Cardiac muscle cell (in vitro differentiated cells and primary cell): Measurements from ENCODE around the gene INO80. TPM values are rescaled to one million over a fixed set of nuclear protein-coding genes. Genes with fewer than 3 reads are reported as not detected.

ENCODE experiments used
- DNase-seq, 2 donors: peaks; one replicate each; pipeline versions ENCODE4 v3.0.0 to v3.0.0-alpha.2; 2010 to 2017; ENCODE audit warnings: low read depth in 1 of 2, low spot score in 1 of 2
- H3K27ac ChIP-seq: fragments of 200-600 bp; sonication (generic); 2 replicates; pipeline ENCODE4 v1.5.1; 2016
- H3K27me3 ChIP-seq: fragments of 200-600 bp; sonication (generic); 2 replicates; pipeline ENCODE4 v1.6.0; 2016; ENCODE audit warnings: control low read depth
- H3K36me3 ChIP-seq: fragments of 200-600 bp; sonication (generic); 2 replicates; pipeline ENCODE4 v1.5.1; 2016; ENCODE audit warnings: control low read depth
- H3K4me1 ChIP-seq: fragments of 200-600 bp; sonication (generic); 2 replicates; pipeline ENCODE4 v1.8.1; 2017; ENCODE audit warnings: low read depth, mild to moderate bottlenecking, mixed run types
- H3K4me3 ChIP-seq: fragments of 200-600 bp; sonication (generic); 2 replicates; pipeline ENCODE4 v1.5.1; 2016; ENCODE audit warnings: mild to moderate bottlenecking
- H3K9me3 ChIP-seq: fragments of 200-600 bp; sonication (generic); 2 replicates; pipeline ENCODE4 v1.5.1; 2017; ENCODE audit warnings: low read depth, mild to moderate bottlenecking, control low read depth
- CTCF ChIP-seq: IDR thresholded peaks from 2 replicates; pipeline ENCODE4 v1.5.1; 2012; ENCODE audit warnings: low read depth, mild to moderate bottlenecking, low read length
- polyA plus RNA-seq: library from polyadenylated mRNA; unstranded; fragments of >200 nt; fragmentation: Nextera tagmentation; extraction: Ambion mirVana; gene quantifications from 2 replicates; pipeline ENCODE4 v1.2.1, GENCODE V29; 2016
- total RNA-seq: library from RNA; depleted of rRNA; stranded (reverse); fragments of >200 nt; gene quantifications from 2 replicates; pipeline ENCODE4 v1.2.3, GENCODE V29; 2016

INO80 gene
- total and polyA plus RNA-seq, 2 experiments from 2014 or later: 6.0 to 14.0 TPM

GRCh38 chr15:41020829-41021228, 95.3 kb downstream of the INO80 start:
- no peaks in the 10 kb centered on the region for H3K9me3 ChIP-seq
- H3K4me1 ChIP-seq: peaks cover 4% of the 10 kb centered on the region
- H3K27ac ChIP-seq: no peak overlapping the region
- H3K4me3 ChIP-seq: no peak overlapping the region
- no peak for TF ChIP-seq CTCF
- no peaks in the 10 kb centered on the region for H3K27me3 ChIP-seq
- DNase-seq: no peak
- peaks cover 3% of the 10 kb centered on the region for H3K36me3 ChIP-seq

GRCh38 chr15:41020311-41020710, 95.8 kb downstream of the INO80 start:
- Histone ChIP-seq H3K27me3 (no peaks in the 10 kb centered on the region), H3K4me1 (peaks cover 4% of the 10 kb centered on the region), H3K4me3 (no peak overlapping the region), H3K36me3 (peaks cover 5% of the 10 kb centered on the region), H3K27ac (no peak overlapping the region), H3K9me3 (no peaks in the 10 kb centered on the region)
- no peak for DNase-seq
- TF ChIP-seq CTCF: no peak

GRCh38 chr15:41019174-41019573, 96.9 kb downstream of the INO80 start:
- no peak for TF ChIP-seq CTCF
- Histone ChIP-seq H3K4me3 (no peak overlapping the region), H3K27me3 (no peaks in the 10 kb centered on the region), H3K36me3 (peaks cover 4% of the 10 kb centered on the region), H3K9me3 (no peaks in the 10 kb centered on the region), H3K4me1 (peaks cover 4% of the 10 kb centered on the region), H3K27ac (no peak overlapping the region)
- no peak for DNase-seq

- Histone ChIP-seq H3K27me3 (no peaks in the 10 kb centered on the region), H3K4me3 (no peak overlapping the region), H3K27ac (no peak overlapping the region), H3K36me3 (peaks cover 4% of the 10 kb centered on the region), H3K4me1 (peaks cover 4% of the 10 kb centered on the region), H3K9me3 (no peaks in the 10 kb centered on the region)
- TF ChIP-seq CTCF: peak; percentile 13
- peak; percentile 12 to 32 for DNase-seq
These were observed 97.5 kb downstream of the INO80 start for GRCh38 chr15:41018534-41018933.

- no peak for TF ChIP-seq CTCF
- H3K4me1 ChIP-seq: peaks cover 4% of the 10 kb centered on the region
- H3K9me3 ChIP-seq: no peaks in the 10 kb centered on the region
- peaks cover 9% of the 10 kb centered on the region for H3K36me3 ChIP-seq
- H3K27ac ChIP-seq: no peak overlapping the region
- H3K27me3 ChIP-seq: no peaks in the 10 kb centered on the region
- peak in 1 of 2 donors; percentile 33 for DNase-seq
- H3K4me3 ChIP-seq: no peak overlapping the region
These were observed 98.9 kb downstream of the INO80 start for GRCh38 chr15:41017066-41017735.
